Mucosa of stomach (tissue), 1 donor: ENCODE results near the gene ATP6V0D1.

Source experiments
- H3K27me3 ChIP-seq: one replicate; pipeline ENCODE4 v1.7.0; 2013; ENCODE audit warnings: mild to moderate bottlenecking, low read length; ENCODE audit not compliant: control insufficient read depth, insufficient read depth
- H3K36me3 ChIP-seq: one replicate; pipeline ENCODE4 v1.7.0; 2013; ENCODE audit warnings: low read length; ENCODE audit not compliant: control insufficient read depth, insufficient read depth
- H3K4me1 ChIP-seq: one replicate; pipeline ENCODE4 v1.7.0; 2013; ENCODE audit warnings: mild to moderate bottlenecking, low read length; ENCODE audit not compliant: control insufficient read depth, insufficient read depth
- H3K4me3 ChIP-seq: one replicate; pipeline ENCODE4 v1.7.0; 2013; ENCODE audit warnings: low read length
- H3K9ac ChIP-seq: one replicate; pipeline ENCODE4 v1.7.0; 2013; ENCODE audit warnings: mild to moderate bottlenecking, low read length, moderate library complexity
- H3K9me3 ChIP-seq: one replicate; pipeline ENCODE4 v1.7.0; 2013; ENCODE audit warnings: mild to moderate bottlenecking, low read length, moderate library complexity; ENCODE audit not compliant: control insufficient read depth
- donor health status: Pancreatic carcinoma.

The ATP6V0D1 gene

GRCh38 chr16:67413978-67414911, 66.7 kb downstream of the ATP6V0D1 start:
- Histone ChIP-seq H3K4me1 (peaks cover 10% of the 10 kb centered on the region), H3K4me3 (no peak overlapping the region), H3K27me3 (no peaks in the 10 kb centered on the region), H3K36me3 (no peaks in the 10 kb centered on the region), H3K9ac (no peak overlapping the region), H3K9me3 (no peaks in the 10 kb centered on the region)

GRCh38 chr16:67412294-67412693, 68.7 kb downstream of the ATP6V0D1 start:
- Histone ChIP-seq H3K9ac (no peak overlapping the region), H3K27me3 (no peaks in the 10 kb centered on the region), H3K36me3 (no peaks in the 10 kb centered on the region), H3K4me1 (peaks cover 10% of the 10 kb centered on the region), H3K9me3 (no peaks in the 10 kb centered on the region), H3K4me3 (no peak overlapping the region)

- Histone ChIP-seq H3K27me3 (no peaks in the 10 kb centered on the region), H3K4me1 (peaks cover 10% of the 10 kb centered on the region), H3K9me3 (no peaks in the 10 kb centered on the region), H3K36me3 (no peaks in the 10 kb centered on the region), H3K4me3 (no peak overlapping the region), H3K9ac (no peak overlapping the region)
Observed at GRCh38 chr16:67411339-67411738, 69.6 kb downstream of the ATP6V0D1 start.

GRCh38 chr16:67409631-67410030, 71.3 kb downstream of the ATP6V0D1 start:
- Histone ChIP-seq H3K4me1 (peaks cover 24% of the 10 kb centered on the region), H3K27me3 (no peaks in the 10 kb centered on the region), H3K36me3 (no peaks in the 10 kb centered on the region), H3K9me3 (no peaks in the 10 kb centered on the region), H3K9ac (no peak overlapping the region), H3K4me3 (no peak overlapping the region)

GRCh38 chr16:67407788-67408452, 73.0 kb downstream of the ATP6V0D1 start:
- H3K4me1 ChIP-seq = peaks cover 28% of the 10 kb centered on the region
- H3K9ac ChIP-seq = peak overlapping the region; percentile 7
- H3K9me3 ChIP-seq = no peaks in the 10 kb centered on the region

GRCh38 chr16:67407176-67407787, 73.7 kb downstream of the ATP6V0D1 start:
- Histone ChIP-seq H3K4me1 (peaks cover 28% of the 10 kb centered on the region), H3K27me3 (no peaks in the 10 kb centered on the region), H3K36me3 (no peaks in the 10 kb centered on the region), H3K9me3 (no peaks in the 10 kb centered on the region), H3K9ac (peak overlapping the region; percentile 7), H3K4me3 (no peak overlapping the region)

More at GRCh38 chr16:67407788-67408452, 73.0 kb downstream of the ATP6V0D1 start:
- Histone ChIP-seq H3K4me3 (no peak overlapping the region), H3K27me3 (no peaks in the 10 kb centered on the region), H3K36me3 (no peaks in the 10 kb centered on the region)

GRCh38 chr16:67406111-67406971, 74.6 kb downstream of the ATP6V0D1 start:
- Histone ChIP-seq H3K4me3 (no peak overlapping the region), H3K9ac (no peak overlapping the region), H3K9me3 (no peaks in the 10 kb centered on the region), H3K4me1 (peaks cover 28% of the 10 kb centered on the region), H3K36me3 (no peaks in the 10 kb centered on the region), H3K27me3 (no peaks in the 10 kb centered on the region)

- peaks cover 28% of the 10 kb centered on the region for H3K4me1 ChIP-seq
- H3K9me3 ChIP-seq = no peaks in the 10 kb centered on the region
- no peaks in the 10 kb centered on the region for H3K27me3 ChIP-seq
- H3K4me3 ChIP-seq = no peak overlapping the region
- no peaks in the 10 kb centered on the region for H3K36me3 ChIP-seq
- H3K9ac ChIP-seq = peak overlapping the region; percentile 45
Observed at GRCh38 chr16:67405336-67405735, 75.6 kb downstream of the ATP6V0D1 start.

- peaks cover 30% of the 10 kb centered on the region for H3K4me1 ChIP-seq
- peak overlapping the region; percentile 58 for H3K9ac ChIP-seq
- no peaks in the 10 kb centered on the region for H3K36me3 ChIP-seq
- no peaks in the 10 kb centered on the region for H3K27me3 ChIP-seq
- no peak overlapping the region for H3K4me3 ChIP-seq
- no peaks in the 10 kb centered on the region for H3K9me3 ChIP-seq
Observed at GRCh38 chr16:67404740-67405226, 76.2 kb downstream of the ATP6V0D1 start.

- Histone ChIP-seq H3K4me3 (no peak overlapping the region), H3K9me3 (no peaks in the 10 kb centered on the region), H3K27me3 (no peaks in the 10 kb centered on the region), H3K9ac (peak overlapping the region; percentile 58), H3K36me3 (no peaks in the 10 kb centered on the region), H3K4me1 (peaks cover 37% of the 10 kb centered on the region)
Observed at GRCh38 chr16:67403976-67404555, 76.9 kb downstream of the ATP6V0D1 start.

- H3K9me3 ChIP-seq = no peaks in the 10 kb centered on the region
- H3K9ac ChIP-seq = no peak overlapping the region
- no peaks in the 10 kb centered on the region for H3K27me3 ChIP-seq
- H3K4me3 ChIP-seq = no peak overlapping the region
- peaks cover 51% of the 10 kb centered on the region for H3K4me1 ChIP-seq
- H3K36me3 ChIP-seq = no peaks in the 10 kb centered on the region
Observed at GRCh38 chr16:67400901-67401300, 80.1 kb downstream of the ATP6V0D1 start.
